GM12801 (cell line): ENCODE measurements around the gene PHF21B.

ENCODE experiments used
- TF ChIP-seq, protein P1 (sequence below): IDR thresholded peaks from one replicate; pipeline ENCODE4 v1.5.1; 2011; ENCODE audit warnings: control low read depth; ENCODE audit not compliant: insufficient read length; ENCODE audit errors: extremely low read depth

PHF21B gene

DNA sequence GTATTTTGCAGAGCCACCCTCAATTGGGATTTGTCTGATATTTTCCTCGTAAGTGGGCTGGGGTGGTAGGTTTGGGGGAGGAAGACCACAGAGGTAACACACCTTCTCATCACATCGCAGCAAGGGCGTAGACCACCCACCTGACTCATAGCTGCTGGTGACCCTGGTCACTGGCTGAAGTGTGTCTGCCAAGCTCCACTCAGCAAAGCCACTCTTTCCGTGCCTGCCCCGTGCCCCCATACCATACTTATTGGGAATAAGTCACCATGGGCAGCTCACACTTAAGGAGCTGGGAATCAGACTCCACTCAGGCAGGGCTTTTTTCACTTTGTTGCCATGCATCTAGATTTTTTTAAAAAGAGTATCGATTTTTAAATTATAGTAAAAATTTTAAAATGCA, 111.6 kb downstream of the PHF21B start:
- TF ChIP-seq, protein P1, sequence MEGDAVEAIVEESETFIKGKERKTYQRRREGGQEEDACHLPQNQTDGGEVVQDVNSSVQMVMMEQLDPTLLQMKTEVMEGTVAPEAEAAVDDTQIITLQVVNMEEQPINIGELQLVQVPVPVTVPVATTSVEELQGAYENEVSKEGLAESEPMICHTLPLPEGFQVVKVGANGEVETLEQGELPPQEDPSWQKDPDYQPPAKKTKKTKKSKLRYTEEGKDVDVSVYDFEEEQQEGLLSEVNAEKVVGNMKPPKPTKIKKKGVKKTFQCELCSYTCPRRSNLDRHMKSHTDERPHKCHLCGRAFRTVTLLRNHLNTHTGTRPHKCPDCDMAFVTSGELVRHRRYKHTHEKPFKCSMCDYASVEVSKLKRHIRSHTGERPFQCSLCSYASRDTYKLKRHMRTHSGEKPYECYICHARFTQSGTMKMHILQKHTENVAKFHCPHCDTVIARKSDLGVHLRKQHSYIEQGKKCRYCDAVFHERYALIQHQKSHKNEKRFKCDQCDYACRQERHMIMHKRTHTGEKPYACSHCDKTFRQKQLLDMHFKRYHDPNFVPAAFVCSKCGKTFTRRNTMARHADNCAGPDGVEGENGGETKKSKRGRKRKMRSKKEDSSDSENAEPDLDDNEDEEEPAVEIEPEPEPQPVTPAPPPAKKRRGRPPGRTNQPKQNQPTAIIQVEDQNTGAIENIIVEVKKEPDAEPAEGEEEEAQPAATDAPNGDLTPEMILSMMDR: no peak

DNA sequence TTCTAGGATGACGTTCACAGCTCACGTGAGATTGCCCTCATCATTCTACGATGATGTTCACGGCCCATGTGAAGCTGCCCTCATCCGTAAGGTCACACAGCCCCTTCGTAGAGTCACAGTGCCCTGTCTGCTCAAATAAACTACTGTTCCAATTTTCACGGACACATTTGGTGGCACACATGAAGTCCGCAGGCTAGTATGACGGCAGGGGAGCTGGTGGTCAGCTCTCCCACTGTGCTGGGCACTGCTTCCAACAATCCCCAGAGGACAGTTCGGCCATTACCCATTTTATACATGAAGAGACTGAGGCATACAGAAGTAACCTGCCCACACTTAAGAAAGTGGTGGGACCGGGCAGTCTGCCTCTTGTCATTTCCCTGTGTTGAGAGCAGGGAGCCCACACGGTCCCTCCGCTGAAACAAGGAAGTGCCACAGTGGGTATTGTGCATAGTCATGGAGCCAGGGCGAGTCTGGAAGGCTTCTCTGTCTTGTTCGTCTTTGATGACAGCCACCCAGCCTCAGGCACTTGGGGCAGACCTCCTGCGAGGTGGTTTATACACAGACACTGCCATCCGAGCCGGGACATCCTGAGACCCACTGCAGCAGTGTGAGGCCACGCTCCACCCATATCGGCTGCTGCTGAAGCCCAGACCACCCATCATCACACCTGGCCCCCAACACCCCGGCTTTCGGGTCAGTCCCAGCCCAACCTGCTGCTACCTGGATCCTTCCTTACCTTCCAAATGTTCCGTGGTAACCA, 114.3 kb downstream of the PHF21B start:
- TF ChIP-seq, protein P1: no peak

DNA sequence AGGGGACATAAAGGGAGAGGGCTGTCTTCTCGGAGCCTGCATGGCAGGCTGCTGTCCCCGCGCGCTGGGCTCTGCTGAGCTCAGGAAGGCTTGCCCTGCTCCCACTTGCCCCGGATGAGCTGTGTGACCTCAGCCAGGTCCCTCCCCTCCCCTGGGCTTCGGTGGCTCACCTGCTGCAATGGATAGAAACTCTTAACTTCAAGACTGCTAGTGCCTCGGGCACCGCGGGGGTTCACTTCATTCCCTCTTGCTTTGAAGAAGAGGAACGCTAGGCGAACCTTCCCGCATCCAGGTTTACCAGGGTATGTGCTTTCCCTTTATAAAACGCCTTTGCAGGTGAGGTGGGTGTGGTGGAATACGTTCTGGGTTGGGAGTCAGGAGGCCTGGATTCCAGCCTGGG, 115.0 kb downstream of the PHF21B start:
- TF ChIP-seq, protein P1: no peak

DNA sequence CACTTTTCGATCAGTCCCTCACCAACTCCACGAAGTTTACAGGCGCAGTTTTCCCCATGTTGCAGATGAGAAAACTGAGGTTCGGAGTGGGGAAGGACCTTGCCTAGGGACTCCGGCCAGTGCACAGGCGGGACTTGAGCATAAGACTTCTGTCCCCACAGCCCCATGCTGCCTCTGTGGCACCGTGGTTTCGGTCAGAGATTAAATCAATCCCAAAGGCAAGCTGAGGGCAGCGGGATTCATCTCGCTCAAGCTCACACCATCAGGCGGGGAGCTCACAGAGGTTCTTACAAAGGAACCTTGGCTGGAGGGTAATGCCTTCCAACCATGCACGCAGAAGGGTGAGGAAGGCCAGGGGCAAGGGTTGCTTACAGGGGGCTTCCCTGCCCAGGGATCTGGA, 115.5 kb downstream of the PHF21B start:
- TF ChIP-seq, protein P1: no peak

DNA sequence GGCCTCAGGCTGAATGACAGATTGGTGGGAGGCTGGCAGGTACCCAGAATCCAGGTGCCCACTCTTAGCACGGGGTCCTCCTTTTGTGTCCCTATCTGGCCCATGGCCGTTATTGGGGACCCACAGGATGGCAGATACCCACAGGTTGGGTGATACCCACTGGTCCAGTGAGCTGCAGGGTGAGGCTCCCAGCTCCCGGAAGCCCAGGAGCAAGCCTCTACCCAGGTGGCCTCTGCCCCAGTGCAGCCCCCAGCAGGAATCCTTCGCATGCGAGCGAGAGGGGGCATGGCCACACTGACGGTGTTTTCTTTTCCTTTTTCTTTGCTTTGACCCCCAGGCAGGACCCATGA, 116.1 kb downstream of the PHF21B start:
- TF ChIP-seq, protein P1: no peak

DNA sequence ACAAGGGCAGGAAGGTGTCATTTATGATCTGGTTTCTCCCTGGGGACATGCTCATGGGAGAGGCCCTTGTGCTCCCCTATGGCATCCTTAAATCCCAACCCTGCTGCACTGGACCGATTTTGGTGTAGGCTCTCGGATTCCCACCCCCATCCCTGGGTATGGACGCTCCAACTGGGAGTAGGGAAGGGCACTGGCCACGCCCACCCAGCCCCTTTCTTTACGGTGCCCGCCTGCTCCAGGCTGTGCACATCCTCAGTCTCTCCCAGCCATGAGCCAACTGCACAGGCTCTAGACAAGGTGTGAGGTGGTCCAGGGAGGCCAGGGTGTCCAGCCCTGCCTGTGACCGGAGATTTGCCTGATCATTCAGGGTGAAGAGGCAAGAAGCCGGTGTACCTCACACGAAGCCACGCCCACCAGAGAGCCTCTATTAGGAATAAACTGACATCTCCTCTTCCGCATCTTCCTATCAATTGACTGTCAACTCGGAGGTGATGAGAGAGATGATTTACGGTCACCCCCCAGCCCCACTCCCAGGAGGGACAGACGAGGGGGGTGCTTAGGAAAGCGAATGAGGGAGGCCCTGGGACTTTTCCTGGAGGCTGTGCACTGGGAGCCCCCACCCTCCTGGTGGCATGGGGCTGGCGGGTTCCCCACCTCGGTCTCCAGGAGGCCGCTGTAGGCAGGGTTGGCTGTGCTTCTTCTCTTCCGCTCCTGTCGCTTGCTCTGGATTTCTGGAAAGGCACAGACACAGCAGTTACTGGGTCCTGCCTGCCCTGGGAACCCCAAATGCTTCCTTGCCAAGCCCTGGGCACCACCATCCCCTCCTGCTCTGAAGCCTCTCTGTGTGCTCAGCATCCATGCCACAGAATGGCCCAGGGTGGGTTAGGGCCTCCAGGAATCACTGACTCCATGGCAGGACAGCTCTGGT, 116.7 kb downstream of the PHF21B start:
- TF ChIP-seq, protein P1: no peak

DNA sequence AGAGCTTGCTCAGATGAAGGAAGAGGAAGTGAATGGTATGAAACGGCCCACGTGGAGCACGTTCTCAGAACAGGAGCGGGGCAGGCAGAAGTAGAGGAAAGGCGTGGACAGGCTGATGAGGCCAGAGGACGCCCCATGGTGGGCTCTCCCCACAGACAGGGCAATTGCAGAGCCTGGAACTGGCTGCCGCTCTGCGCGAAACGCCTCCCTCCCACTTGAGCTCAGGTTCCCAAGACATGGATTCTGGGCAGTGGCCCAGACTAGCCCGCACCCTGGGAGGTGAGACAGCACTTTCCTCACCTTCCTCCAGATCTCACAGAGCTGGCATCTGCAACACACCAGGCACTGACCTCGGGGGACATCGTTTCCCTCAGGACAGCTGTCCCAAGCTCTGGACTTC, 117.6 kb downstream of the PHF21B start:
- TF ChIP-seq, protein P1: no peak
